ENCODE data around the gene SPATA4.

GRCh38 chr4:176189891-176190795, 5.2 kb downstream of the SPATA4 start:
- no peak for TF ChIP-seq CTCF (IDR thresholded peaks at IDR 0.05)
- no peak for TF ChIP-seq POLR2AphosphoS5 (IDR thresholded peaks at IDR 0.05; ENCODE audit: low read depth, low read length)
- TF ChIP-seq REST (IDR thresholded peaks at IDR 0.05; ENCODE audit: insufficient read depth in 1 of 2, low read depth in 2 of 2, low read length in 1 of 2), result no peak
- TF ChIP-seq TCF7L2 (IDR thresholded peaks at IDR 0.05; ENCODE audit: low read depth, low read length), result no peak
- TF ChIP-seq SIN3A (IDR thresholded peaks at IDR 0.05; ENCODE audit: borderline replicate concordance, insufficient read depth, low read depth, low read length), result no peak
